ENCODE results near the gene ZKSCAN1. TPM values are rescaled to one million over a fixed set of nuclear protein-coding genes. Genes with fewer than 3 reads are reported as not detected.

Gene ZKSCAN1
- total and polyA plus RNA-seq, 12 donors: 4.7 to 68.9 (median 47.1) TPM

DNA sequence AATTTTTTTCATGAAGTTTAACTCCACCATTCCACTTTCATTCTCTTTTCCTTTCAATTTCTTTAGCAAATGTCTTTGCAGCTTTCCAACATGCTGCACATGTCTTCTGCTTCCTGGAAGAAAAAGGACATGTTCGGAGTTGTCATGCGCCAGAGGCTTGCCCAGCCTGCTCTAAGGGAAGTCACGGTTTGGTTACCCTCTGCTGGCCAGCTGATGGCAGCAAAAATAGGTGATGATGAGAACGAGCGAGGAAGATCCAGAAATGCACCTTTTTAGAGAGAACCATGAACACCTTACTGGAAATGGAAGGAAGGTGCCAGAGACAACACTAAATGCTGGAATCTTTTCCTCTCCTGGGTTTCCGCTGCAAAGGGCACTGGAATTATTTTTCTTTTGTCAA is 29.3 kb downstream of the ZKSCAN1 start:
- ATAC-seq (no peak), DNase-seq (no peak)
- no peak overlapping the region for H3K27ac ChIP-seq
- H3K4me3 ChIP-seq: no peak overlapping the region
- TF ChIP-seq, protein P1, sequence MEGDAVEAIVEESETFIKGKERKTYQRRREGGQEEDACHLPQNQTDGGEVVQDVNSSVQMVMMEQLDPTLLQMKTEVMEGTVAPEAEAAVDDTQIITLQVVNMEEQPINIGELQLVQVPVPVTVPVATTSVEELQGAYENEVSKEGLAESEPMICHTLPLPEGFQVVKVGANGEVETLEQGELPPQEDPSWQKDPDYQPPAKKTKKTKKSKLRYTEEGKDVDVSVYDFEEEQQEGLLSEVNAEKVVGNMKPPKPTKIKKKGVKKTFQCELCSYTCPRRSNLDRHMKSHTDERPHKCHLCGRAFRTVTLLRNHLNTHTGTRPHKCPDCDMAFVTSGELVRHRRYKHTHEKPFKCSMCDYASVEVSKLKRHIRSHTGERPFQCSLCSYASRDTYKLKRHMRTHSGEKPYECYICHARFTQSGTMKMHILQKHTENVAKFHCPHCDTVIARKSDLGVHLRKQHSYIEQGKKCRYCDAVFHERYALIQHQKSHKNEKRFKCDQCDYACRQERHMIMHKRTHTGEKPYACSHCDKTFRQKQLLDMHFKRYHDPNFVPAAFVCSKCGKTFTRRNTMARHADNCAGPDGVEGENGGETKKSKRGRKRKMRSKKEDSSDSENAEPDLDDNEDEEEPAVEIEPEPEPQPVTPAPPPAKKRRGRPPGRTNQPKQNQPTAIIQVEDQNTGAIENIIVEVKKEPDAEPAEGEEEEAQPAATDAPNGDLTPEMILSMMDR (IDR thresholded peaks at IDR 0.05): peak in 1 of 9 donors; percentile 10
- peaks cover 0 to 6% (median 0%) of the 10 kb centered on the region in 9 donors for H3K36me3 ChIP-seq
- intact Hi-C loops (cut with DNase I): loop anchor here in 1 of 10 donors (5.0 kb wide), 1 partner anchor 38 kb away; the partner anchor contains the start of gene ZNF3
- H3K9me3 ChIP-seq: no peaks in the 10 kb centered on the region
- H3K4me1 ChIP-seq: peaks cover 0 to 6% (median 4%) of the 10 kb centered on the region in 9 donors
- H3K27me3 ChIP-seq: no peaks in the 10 kb centered on the region
- WGBS, 2 donors: 68 to 73% methylated on average over 6 of the region's 6 CpGs

DNA sequence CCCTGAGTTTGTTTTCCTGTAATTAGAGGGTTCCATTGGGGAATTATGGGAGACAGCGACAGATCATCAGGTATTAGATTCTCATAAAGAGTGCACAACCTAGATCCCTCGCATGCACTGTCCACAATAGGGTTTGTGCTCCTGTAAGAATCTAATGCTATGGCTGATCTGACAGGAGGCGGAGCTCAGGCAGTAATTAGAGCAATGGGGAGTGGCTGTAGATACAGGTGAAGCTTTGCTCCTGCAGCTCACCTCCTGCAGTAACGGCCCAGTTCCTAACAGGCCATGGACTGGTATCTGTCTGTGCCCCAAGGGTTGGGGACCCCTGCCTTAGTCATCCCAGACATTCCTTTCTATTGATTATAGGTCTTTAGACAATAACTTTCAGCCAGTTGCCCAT is 33.3 kb downstream of the ZKSCAN1 start:
- Histone ChIP-seq H3K4me3 (peak overlapping the region in 3 of 10 donors; percentile 82 to 91 (median 82)), H3K9me3 (no peaks in the 10 kb centered on the region), H3K27me3 (no peaks in the 10 kb centered on the region), H3K4me1 (peaks cover 4 to 24% (median 12%) of the 10 kb centered on the region in 9 donors), H3K36me3 (peaks cover 0 to 11% (median 0%) of the 10 kb centered on the region in 9 donors), H3K27ac (no peak overlapping the region)
- TF ChIP-seq, protein P1 (IDR thresholded peaks at IDR 0.05): no peak
- no peak for DNase-seq
- intact Hi-C loops (cut with DNase I): loop anchor here in 3 of 10 donors (2.0 to 5.0 kb wide), 2 partner anchors 34 to 52 kb away; partner anchors contain the start of genes AP4M1 (in 3 of the 3), MCM7 (in 3 of the 3) and ZNF3 (in 1 of the 3)
- ATAC-seq: no peak
- 94 to 95% methylated on average over 4 of the region's 4 CpGs for WGBS, 2 donors

GRCh38 chr7:100049441-100050291 is 34.3 kb downstream of the ZKSCAN1 start, which contains the start of gene ZSCAN21:
Gene ZSCAN21, plus strand, starts transcription at chr7:100049774. Its CDS starts 7,233 bp downstream, at chr7:100057007.
- Histone ChIP-seq H3K27me3 (no peaks in the 10 kb centered on the region), H3K4me1 (peaks cover 4 to 24% (median 12%) of the 10 kb centered on the region in 9 donors), H3K27ac (peak within 1 kb of the TSS; percentile 90 to 98 (median 96)), H3K9me3 (no peaks in the 10 kb centered on the region), H3K36me3 (peaks cover 0 to 11% (median 0%) of the 10 kb centered on the region in 9 donors), H3K4me3 (peak within 1 kb of the TSS; percentile 69 to 92 (median 84))
- peak; percentile 95 to 99 (median 98) for ATAC-seq
- TF ChIP-seq, protein P1 (IDR thresholded peaks at IDR 0.05): peak in 4 of 9 donors; percentile 30 to 48 (median 45)
- WGBS, 2 donors: 0 to 1% methylated on average over 47 of the region's 47 CpGs
- DNase-seq: peak; percentile 85 to 89
- intact Hi-C loops (cut with DNase I): loop anchor here in 8 of 10 donors (2.0 to 10.0 kb wide), 8 partner anchors 32 to 135 kb away; partner anchors contain the start of genes AP4M1 (in 3 of the 8), MCM7 (in 3 of the 8), TRIM4 (in 2 of the 8) and GJC3 (in 1 of the 8)

GRCh38 chr7:100051611-100052010 is 36.2 kb downstream of the ZKSCAN1 start:
- DNase-seq (no peak), ATAC-seq (no peak)
- TF ChIP-seq, protein P1 (IDR thresholded peaks at IDR 0.05): no peak
- 86 to 90% methylated on average over 3 of the region's 3 CpGs for WGBS, 2 donors
- Histone ChIP-seq H3K4me1 (peaks cover 4 to 24% (median 12%) of the 10 kb centered on the region in 9 donors), H3K9me3 (no peaks in the 10 kb centered on the region), H3K27me3 (no peaks in the 10 kb centered on the region), H3K36me3 (peaks cover 0 to 18% (median under 1%) of the 10 kb centered on the region in 9 donors), H3K4me3 (no peak overlapping the region), H3K27ac (no peak overlapping the region)
- intact Hi-C loops (cut with DNase I): loop anchor here in 8 of 10 donors (5.0 to 10.0 kb wide), 6 partner anchors 34 to 137 kb away; partner anchors contain the start of genes TRIM4 (in 2 of the 8), GJC3 (in 1 of the 8) and ZKSCAN1 (in 1 of the 8)

Data from heart right ventricle (tissue), 16 donors.